HepG2 (cell line): ENCODE results near the gene SLC7A11. TPM values are rescaled to one million over a fixed set of nuclear protein-coding genes. Genes with fewer than 3 reads are reported as not detected.

Experiments
- MEF2D ChIP-seq: sonication (generic); formaldehyde crosslinking; IDR thresholded peaks from 2 replicates; pipeline ENCODE4 v1.5.1; 2020; ENCODE audit warnings: mild to moderate bottlenecking, missing genetic modification reagents
- NONO ChIP-seq, 2 experiments: fragments of 450-650 bp in 1 of 2; sonication (generic) in 1 of 2; formaldehyde crosslinking in 1 of 2; IDR thresholded peaks in 1 of 2; conservative IDR thresholded peaks in 1 of 2; 2 replicates each; pipeline versions ENCODE4 v1.6.1 to v1.8.0; 2017 to 2022; ENCODE audit warnings: mild to moderate bottlenecking in 1 of 2, missing genetic modification reagents in 1 of 2, moderate library complexity in 1 of 2
- SOX5 ChIP-seq: IDR thresholded peaks from 2 replicates; pipeline ENCODE4 v1.6.1; 2016; ENCODE audit warnings: borderline replicate concordance
- STAG1 ChIP-seq: sonication (generic); formaldehyde crosslinking; IDR thresholded peaks from 2 replicates; pipeline ENCODE4 v1.4.0; 2020; ENCODE audit warnings: missing genetic modification reagents
- TAF15 ChIP-seq: fragments of 200-400 bp; formaldehyde crosslinking; IDR thresholded peaks from one replicate; pipeline ENCODE4 v1.6.1; 2018; ENCODE audit warnings: mild to moderate bottlenecking, low read depth, low read length; ENCODE audit not compliant: poor library complexity, severe bottlenecking
- ZKSCAN5 ChIP-seq: sonication (generic); formaldehyde crosslinking; IDR thresholded peaks from 2 replicates; pipeline ENCODE4 v1.5.1; 2020; ENCODE audit warnings: mild to moderate bottlenecking, missing genetic modification reagents
- polyA plus RNA-seq, 8 experiments: library from polyadenylated mRNA; depleted of rRNA in 3 of 8; stranded (reverse) in 7 of 8; unstranded in 1 of 8; fragments of >200 nt; fragmentation: Illumina TruSeq in 4 of 8; extraction: Trizol in 4 of 8; gene quantifications; 2 replicates each; pipeline versions ENCODE4 v1.2.1 to v1.2.3, GENCODE V29; 2011 to 2016; ENCODE audit warnings: low read depth in 4 of 8, missing spikeins in 1 of 8, mixed read lengths in 1 of 8; ENCODE audit not compliant: insufficient read depth in 1 of 8
- total RNA-seq, 5 experiments: library from RNA; depleted of rRNA; stranded (reverse); fragments of >200 nt; fragmentation: Illumina TruSeq; extraction: Trizol; gene quantifications; 2 replicates each; pipeline ENCODE4 v1.2.3, GENCODE V29; 2016; ENCODE audit warnings: low read depth in 1 of 5
- TF ChIP-seq, protein P1 (sequence below): sonication (generic); formaldehyde crosslinking; IDR thresholded peaks from 2 replicates; pipeline ENCODE4 v1.4.0; 2020; ENCODE audit warnings: missing genetic modification reagents
- TF ChIP-seq, protein P2 (sequence below): IDR thresholded peaks from 2 replicates; pipeline ENCODE4 v1.6.1; 2018; ENCODE audit warnings: missing genetic modification reagents
- TF ChIP-seq, protein P3 (sequence below): sonication (generic); formaldehyde crosslinking; IDR thresholded peaks from 2 replicates; pipeline ENCODE4 v1.5.1; 2020; ENCODE audit warnings: mild to moderate bottlenecking, missing genetic modification reagents, borderline replicate concordance
- TF ChIP-seq, protein P4 (sequence below): IDR thresholded peaks from 2 replicates; pipeline ENCODE4 v1.6.1; 2012; ENCODE audit warnings: low read length, improper control_type of control experiment
- TF ChIP-seq, protein P5 (sequence below): fragments of 450-650 bp; IDR thresholded peaks from 2 replicates; pipeline ENCODE4 v1.6.1; 2017; ENCODE audit warnings: mild to moderate bottlenecking
- TF ChIP-seq, protein P6 (sequence below): sonication (generic); formaldehyde crosslinking; IDR thresholded peaks from 2 replicates; pipeline ENCODE4 v1.9.0; 2022; ENCODE audit warnings: missing genetic modification reagents, mild to moderate bottlenecking, borderline replicate concordance
- TF ChIP-seq, protein P7 (sequence below), 2 experiments: fragments of 450-650 bp in 1 of 2; sonication (generic) in 1 of 2; formaldehyde crosslinking; IDR thresholded peaks; 2 replicates each; pipeline versions ENCODE4 v1.5.0 to v1.8.0; 2020 to 2022; ENCODE audit warnings: mild to moderate bottlenecking in 1 of 2, missing genetic modification reagents in 1 of 2

Gene SLC7A11
- total and polyA plus RNA-seq, 2 of the 13 experiments (the other 11 are each of a cell fraction or from before 2014, with no cell fraction given): 15.7 to 17.5 TPM

DNA sequence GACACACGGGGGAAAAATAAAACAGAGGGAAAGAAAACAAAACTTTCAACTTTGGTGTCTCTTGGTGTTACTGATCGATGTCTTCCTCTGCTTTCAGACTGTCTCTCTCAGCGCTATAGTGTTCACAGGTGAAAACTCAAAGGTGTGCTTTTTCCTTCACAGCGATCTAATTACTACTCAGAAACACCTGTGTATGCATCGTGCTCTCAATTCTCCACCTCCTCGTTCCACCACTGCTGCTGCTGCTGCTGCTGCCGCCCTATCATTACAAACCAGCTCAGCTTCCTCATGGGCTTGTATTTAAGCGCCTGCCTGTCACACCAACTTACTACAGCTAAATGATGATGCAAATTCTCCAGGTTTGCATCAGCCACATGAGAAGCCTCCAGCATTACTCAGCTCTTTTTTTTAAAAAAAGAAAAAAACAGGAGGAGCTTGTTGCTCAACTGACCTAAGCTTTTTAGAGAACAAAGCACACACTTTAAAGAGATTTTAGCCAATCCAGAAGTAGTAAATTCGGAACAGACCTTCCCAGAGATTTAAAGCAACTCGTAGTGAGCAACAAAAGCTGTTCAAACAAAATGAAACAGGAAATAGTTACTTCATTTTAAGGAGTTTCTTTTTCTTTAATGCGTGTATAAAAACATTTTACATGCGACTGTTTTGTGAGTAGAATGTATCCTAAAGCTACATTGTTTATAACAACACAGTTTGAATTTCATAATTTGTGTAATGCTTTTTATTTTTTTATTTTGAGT, at the start of gene SLC7A11 (continued):
- TF ChIP-seq, protein P1, sequence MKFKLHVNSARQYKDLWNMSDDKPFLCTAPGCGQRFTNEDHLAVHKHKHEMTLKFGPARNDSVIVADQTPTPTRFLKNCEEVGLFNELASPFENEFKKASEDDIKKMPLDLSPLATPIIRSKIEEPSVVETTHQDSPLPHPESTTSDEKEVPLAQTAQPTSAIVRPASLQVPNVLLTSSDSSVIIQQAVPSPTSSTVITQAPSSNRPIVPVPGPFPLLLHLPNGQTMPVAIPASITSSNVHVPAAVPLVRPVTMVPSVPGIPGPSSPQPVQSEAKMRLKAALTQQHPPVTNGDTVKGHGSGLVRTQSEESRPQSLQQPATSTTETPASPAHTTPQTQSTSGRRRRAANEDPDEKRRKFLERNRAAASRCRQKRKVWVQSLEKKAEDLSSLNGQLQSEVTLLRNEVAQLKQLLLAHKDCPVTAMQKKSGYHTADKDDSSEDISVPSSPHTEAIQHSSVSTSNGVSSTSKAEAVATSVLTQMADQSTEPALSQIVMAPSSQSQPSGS (CRISPR knock-in tag): peak; percentile 88
- TF ChIP-seq, protein P2, sequence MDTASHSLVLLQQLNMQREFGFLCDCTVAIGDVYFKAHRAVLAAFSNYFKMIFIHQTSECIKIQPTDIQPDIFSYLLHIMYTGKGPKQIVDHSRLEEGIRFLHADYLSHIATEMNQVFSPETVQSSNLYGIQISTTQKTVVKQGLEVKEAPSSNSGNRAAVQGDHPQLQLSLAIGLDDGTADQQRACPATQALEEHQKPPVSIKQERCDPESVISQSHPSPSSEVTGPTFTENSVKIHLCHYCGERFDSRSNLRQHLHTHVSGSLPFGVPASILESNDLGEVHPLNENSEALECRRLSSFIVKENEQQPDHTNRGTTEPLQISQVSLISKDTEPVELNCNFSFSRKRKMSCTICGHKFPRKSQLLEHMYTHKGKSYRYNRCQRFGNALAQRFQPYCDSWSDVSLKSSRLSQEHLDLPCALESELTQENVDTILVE (CRISPR knock-in tag): peak; percentile 74; the same call in 1 of the 2 replicates
- TF ChIP-seq, protein P3, sequence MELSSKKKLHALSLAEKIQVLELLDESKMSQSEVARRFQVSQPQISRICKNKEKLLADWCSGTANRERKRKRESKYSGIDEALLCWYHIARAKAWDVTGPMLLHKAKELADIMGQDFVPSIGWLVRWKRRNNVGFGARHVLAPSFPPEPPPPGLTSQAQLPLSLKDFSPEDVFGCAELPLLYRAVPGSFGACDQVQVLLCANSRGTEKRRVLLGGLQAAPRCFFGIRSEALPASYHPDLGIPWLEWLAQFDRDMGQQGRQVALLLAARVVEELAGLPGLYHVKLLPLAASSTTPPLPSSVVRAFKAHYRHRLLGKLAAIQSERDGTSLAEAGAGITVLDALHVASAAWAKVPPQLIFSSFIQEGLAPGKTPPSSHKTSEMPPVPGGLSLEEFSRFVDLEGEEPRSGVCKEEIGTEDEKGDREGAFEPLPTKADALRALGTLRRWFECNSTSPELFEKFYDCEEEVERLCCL (CRISPR knock-in tag): no peak
- TF ChIP-seq, protein P4, sequence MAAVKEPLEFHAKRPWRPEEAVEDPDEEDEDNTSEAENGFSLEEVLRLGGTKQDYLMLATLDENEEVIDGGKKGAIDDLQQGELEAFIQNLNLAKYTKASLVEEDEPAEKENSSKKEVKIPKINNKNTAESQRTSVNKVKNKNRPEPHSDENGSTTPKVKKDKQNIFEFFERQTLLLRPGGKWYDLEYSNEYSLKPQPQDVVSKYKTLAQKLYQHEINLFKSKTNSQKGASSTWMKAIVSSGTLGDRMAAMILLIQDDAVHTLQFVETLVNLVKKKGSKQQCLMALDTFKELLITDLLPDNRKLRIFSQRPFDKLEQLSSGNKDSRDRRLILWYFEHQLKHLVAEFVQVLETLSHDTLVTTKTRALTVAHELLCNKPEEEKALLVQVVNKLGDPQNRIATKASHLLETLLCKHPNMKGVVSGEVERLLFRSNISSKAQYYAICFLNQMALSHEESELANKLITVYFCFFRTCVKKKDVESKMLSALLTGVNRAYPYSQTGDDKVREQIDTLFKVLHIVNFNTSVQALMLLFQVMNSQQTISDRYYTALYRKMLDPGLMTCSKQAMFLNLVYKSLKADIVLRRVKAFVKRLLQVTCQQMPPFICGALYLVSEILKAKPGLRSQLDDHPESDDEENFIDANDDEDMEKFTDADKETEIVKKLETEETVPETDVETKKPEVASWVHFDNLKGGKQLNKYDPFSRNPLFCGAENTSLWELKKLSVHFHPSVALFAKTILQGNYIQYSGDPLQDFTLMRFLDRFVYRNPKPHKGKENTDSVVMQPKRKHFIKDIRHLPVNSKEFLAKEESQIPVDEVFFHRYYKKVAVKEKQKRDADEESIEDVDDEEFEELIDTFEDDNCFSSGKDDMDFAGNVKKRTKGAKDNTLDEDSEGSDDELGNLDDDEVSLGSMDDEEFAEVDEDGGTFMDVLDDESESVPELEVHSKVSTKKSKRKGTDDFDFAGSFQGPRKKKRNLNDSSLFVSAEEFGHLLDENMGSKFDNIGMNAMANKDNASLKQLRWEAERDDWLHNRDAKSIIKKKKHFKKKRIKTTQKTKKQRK: no peak
- TF ChIP-seq, protein P5, sequence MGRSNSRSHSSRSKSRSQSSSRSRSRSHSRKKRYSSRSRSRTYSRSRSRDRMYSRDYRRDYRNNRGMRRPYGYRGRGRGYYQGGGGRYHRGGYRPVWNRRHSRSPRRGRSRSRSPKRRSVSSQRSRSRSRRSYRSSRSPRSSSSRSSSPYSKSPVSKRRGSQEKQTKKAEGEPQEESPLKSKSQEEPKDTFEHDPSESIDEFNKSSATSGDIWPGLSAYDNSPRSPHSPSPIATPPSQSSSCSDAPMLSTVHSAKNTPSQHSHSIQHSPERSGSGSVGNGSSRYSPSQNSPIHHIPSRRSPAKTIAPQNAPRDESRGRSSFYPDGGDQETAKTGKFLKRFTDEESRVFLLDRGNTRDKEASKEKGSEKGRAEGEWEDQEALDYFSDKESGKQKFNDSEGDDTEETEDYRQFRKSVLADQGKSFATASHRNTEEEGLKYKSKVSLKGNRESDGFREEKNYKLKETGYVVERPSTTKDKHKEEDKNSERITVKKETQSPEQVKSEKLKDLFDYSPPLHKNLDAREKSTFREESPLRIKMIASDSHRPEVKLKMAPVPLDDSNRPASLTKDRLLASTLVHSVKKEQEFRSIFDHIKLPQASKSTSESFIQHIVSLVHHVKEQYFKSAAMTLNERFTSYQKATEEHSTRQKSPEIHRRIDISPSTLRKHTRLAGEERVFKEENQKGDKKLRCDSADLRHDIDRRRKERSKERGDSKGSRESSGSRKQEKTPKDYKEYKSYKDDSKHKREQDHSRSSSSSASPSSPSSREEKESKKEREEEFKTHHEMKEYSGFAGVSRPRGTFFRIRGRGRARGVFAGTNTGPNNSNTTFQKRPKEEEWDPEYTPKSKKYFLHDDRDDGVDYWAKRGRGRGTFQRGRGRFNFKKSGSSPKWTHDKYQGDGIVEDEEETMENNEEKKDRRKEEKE: no peak
- TF ChIP-seq ZKSCAN5 (no peak), MEF2D (CRISPR knock-in tag) (0 out of 2 replicates have a peak, but pooled peaks have one; percentile 34), TAF15 (no peak), SOX5 (peak; percentile 87), NONO (IDR thresholded peaks at IDR 0.05) (no peak), NONO (CRISPR knock-in tag; conservative IDR thresholded peaks at IDR 0.05) (peak; percentile 31; the same call in 1 of the 2 replicates), STAG1 (CRISPR knock-in tag) (peak; percentile 21; the same call in 1 of the 2 replicates)
- TF ChIP-seq, protein P6, sequence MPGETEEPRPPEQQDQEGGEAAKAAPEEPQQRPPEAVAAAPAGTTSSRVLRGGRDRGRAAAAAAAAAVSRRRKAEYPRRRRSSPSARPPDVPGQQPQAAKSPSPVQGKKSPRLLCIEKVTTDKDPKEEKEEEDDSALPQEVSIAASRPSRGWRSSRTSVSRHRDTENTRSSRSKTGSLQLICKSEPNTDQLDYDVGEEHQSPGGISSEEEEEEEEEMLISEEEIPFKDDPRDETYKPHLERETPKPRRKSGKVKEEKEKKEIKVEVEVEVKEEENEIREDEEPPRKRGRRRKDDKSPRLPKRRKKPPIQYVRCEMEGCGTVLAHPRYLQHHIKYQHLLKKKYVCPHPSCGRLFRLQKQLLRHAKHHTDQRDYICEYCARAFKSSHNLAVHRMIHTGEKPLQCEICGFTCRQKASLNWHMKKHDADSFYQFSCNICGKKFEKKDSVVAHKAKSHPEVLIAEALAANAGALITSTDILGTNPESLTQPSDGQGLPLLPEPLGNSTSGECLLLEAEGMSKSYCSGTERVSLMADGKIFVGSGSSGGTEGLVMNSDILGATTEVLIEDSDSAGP (CRISPR knock-in tag): no peak
- TF ChIP-seq, protein P7, sequence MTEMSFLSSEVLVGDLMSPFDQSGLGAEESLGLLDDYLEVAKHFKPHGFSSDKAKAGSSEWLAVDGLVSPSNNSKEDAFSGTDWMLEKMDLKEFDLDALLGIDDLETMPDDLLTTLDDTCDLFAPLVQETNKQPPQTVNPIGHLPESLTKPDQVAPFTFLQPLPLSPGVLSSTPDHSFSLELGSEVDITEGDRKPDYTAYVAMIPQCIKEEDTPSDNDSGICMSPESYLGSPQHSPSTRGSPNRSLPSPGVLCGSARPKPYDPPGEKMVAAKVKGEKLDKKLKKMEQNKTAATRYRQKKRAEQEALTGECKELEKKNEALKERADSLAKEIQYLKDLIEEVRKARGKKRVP (CRISPR knock-in tag; IDR thresholded peaks at IDR 0.05): peak; percentile 87 to 100; a peak in 3 of 4 replicates
